HG03103 (cell line): Measurements from ENCODE around the gene LEMD1.

Source experiments
- ATAC-seq: cut with Tn5 transposase; IDR thresholded peaks from one replicate; pipeline ENCODE4 v1.9.1; 2021; ENCODE audit warnings: low read depth; ENCODE audit not compliant: unreplicated experiment

The LEMD1 gene

DNA sequence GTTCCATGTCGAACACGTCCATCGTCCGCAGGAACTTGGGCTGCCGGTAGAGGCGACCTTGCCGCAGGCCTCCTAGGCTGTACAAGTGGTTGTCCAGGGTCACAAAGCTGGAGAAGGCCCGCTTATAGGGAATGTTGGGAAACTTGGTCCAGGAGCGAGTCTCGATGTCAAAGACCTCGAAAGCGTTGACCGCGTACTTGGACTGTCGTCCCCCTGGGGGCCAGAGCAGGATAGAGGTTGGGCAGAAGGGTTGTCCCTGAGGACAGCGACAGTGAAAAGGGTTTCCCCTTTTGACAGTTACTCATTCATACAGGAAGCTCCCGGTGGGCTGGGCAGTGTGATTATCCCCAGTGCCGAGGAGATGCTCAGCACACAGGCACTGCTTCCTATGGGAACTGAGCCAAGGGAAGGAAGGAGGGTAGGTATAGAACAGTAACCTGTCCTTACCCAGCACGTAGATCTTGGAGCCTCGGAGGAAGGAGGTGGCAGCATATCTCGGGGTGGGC, 82.6 kb downstream of the LEMD1 start:
- ATAC-seq = no peak

GRCh38 chr1:205338011-205338410, 83.8 kb downstream of the LEMD1 start:
- ATAC-seq = no peak

DNA sequence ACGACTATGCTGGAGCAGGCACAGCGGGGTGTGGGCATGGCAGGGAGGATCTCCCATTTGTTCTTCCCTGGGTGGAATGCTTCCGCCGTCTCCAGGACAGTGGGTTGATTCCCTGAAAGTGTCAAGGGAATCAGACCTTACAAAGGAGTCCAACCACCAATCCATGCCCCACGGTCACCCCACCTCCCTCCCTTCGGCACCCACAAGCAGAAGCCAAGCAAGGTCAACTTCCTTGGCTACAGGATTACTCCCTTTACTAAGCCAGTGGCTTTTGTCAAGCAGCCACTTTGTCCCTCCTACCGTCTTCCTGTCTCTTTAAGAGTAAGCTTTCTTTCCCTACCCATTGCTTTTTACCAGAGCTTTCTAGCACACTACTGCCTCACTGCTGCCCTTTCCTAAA, 84.4 kb downstream of the LEMD1 start:
- no peak for ATAC-seq

GRCh38 chr1:205335692-205336091, 86.2 kb downstream of the LEMD1 start:
- no peak for ATAC-seq

- no peak for ATAC-seq
Measured at GRCh38 chr1:205332015-205332791, 89.7 kb downstream of the LEMD1 start.
